NCI-H1930 (cell line): ENCODE results near the gene SLC22A16.

Source experiments
- DNase-seq, 2 experiments: peaks; one replicate each; lab custom pipeline; 2025; lab: John Stamatoyannopoulos, UW

Gene SLC22A16

GRCh38 chr6:110448846-110449540 lies 27.4 kb downstream of the SLC22A16 start:
- DNase-seq = no peak

GRCh38 chr6:110447761-110448160 lies 28.7 kb downstream of the SLC22A16 start:
- no peak for DNase-seq

- no peak for DNase-seq
Measured at GRCh38 chr6:110446405-110446804, 30.0 kb downstream of the SLC22A16 start.

- no peak for DNase-seq
Measured at GRCh38 chr6:110440026-110440425, 36.4 kb downstream of the SLC22A16 start.

- no peak for DNase-seq
Measured at GRCh38 chr6:110439356-110439755, 37.1 kb downstream of the SLC22A16 start.

GRCh38 chr6:110434961-110435602 lies 41.3 kb downstream of the SLC22A16 start:
- no peak for DNase-seq

- DNase-seq = no peak
Measured at GRCh38 chr6:110432285-110432900, 44.0 kb downstream of the SLC22A16 start.

GRCh38 chr6:110430741-110431140 lies 45.7 kb downstream of the SLC22A16 start:
- no peak for DNase-seq

GRCh38 chr6:110430236-110430635 lies 46.2 kb downstream of the SLC22A16 start:
- DNase-seq = no peak

- no peak for DNase-seq
Measured at GRCh38 chr6:110428153-110428552, 48.3 kb downstream of the SLC22A16 start.

- no peak for DNase-seq
Measured at GRCh38 chr6:110425816-110426215, 50.6 kb downstream of the SLC22A16 start.

GRCh38 chr6:110422444-110422822 lies 54.0 kb downstream of the SLC22A16 start:
- DNase-seq = no peak

GRCh38 chr6:110421749-110422443 lies 54.5 kb downstream of the SLC22A16 start:
- DNase-seq = no peak

- no peak for DNase-seq
Measured at GRCh38 chr6:110419028-110419739, 57.2 kb downstream of the SLC22A16 start.

GRCh38 chr6:110418594-110418993 lies 57.8 kb downstream of the SLC22A16 start:
- DNase-seq = no peak

GRCh38 chr6:110415086-110415916 lies 61.1 kb downstream of the SLC22A16 start, which contains the start of gene DDO:
TSS of gene DDO (minus strand) at chr6:110415575. CDS start at chr6:110413462, 2,113 bp downstream.
- DNase-seq = no peak

GRCh38 chr6:110414669-110415068 lies 61.7 kb downstream of the SLC22A16 start:
- DNase-seq = no peak

GRCh38 chr6:110412360-110412759 lies 64.1 kb downstream of the SLC22A16 start:
- no peak for DNase-seq

GRCh38 chr6:110410511-110410910 lies 65.9 kb downstream of the SLC22A16 start:
- DNase-seq = no peak

- no peak for DNase-seq
Measured at GRCh38 chr6:110409794-110410193, 66.6 kb downstream of the SLC22A16 start.

GRCh38 chr6:110408901-110409300 lies 67.5 kb downstream of the SLC22A16 start:
- no peak for DNase-seq
